SU-DHL-6 (cell line): ENCODE measurements around the gene MAP2K6.

Experiments
- CTCF ChIP-seq: fragments of 200-600 bp; sonication (generic); IDR thresholded peaks from one replicate; pipeline ENCODE4 v1.5.1; 2017; ENCODE audit warnings: antibody characterized with exemption, mild to moderate bottlenecking, low read length, moderate library complexity; ENCODE audit not compliant: insufficient read depth, poor library complexity, severe bottlenecking
- EZH2phosphoT487 ChIP-seq: fragments of 200-600 bp; sonication (generic), shearing (Covaris generic); conservative IDR thresholded peaks from 2 replicates; pipeline ENCODE4 v1.6.1; 2018; ENCODE audit warnings: mild to moderate bottlenecking, antibody characterized with exemption, low read length, moderate library complexity, mixed read lengths

DNA sequence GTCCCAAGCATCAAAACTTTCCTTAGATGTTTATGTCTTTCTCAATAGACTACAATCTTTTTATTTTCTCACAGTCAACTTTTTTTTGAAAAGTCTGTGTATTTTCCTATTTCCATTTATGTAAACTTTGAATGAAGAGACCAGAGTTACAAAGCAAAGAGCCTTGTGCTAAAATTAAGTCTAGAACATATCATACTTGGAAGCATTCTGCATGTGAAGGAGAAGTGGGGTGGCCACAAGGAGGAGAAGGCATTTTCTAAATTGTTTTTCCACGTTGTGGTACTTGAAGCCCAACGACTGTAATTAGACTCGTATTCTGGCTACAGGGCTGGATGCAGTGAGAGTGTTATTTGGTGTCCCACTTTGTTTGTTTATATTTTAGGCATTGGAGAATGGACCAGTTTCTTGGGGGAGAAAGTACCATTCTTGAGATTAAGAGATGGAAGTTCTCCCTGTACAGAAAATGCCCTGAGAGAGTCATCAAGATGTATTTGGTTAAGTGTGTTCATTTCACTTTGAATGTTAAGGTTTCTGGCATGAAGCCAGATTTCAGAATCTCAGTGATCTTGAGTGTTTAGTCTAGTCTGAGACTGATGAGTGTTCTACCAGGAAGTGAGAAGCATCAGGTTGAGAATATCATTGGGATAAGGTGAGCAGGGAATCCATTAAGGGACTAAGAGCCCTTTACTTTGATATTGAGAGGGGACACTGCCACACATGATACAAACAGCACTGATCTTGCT lies 71.6 kb downstream of the MAP2K6 start:
- TF ChIP-seq EZH2phosphoT487 (no peak), CTCF (no peak)
